Motor neuron (in vitro differentiated cells): ENCODE data around the gene HRG. TPM values are rescaled to one million over a fixed set of nuclear protein-coding genes. Genes with fewer than 3 reads are reported as not detected.

Experiments
- ATAC-seq, 8 experiments: fragments of 200-7000 bp; cut with Tn5 transposase; replicated peaks in 6 of 8; 2 replicates each; pipeline ENCODE4 v1.8.0; 2021; ENCODE audit warnings: mild to moderate bottlenecking in 8 of 8, moderate library complexity in 8 of 8
- H3K27ac ChIP-seq, 2 donors: fragments of 250-450 bp; sonication (Bioruptor Pico); 2 replicates each; pipeline ENCODE4 v1.9.0; 2021; ENCODE audit warnings: antibody characterized with exemption in 2 of 2, mild to moderate bottlenecking in 2 of 2, moderate library complexity in 1 of 2
- H3K4me1 ChIP-seq, 2 donors: fragments of 250-450 bp; sonication (Bioruptor Pico); replicated peaks in 1 of 2; 2 replicates each; pipeline ENCODE4 v1.6.1; 2021; ENCODE audit warnings: antibody characterized with exemption in 2 of 2, mild to moderate bottlenecking in 2 of 2, moderate library complexity in 1 of 2
- H3K4me3 ChIP-seq, 5 donors: fragments of 250-450 bp; sonication (Bioruptor Pico); 2 replicates each; pipeline ENCODE4 v1.9.0; 2021; ENCODE audit warnings: antibody characterized with exemption in 5 of 5, mild to moderate bottlenecking in 5 of 5, moderate library complexity in 4 of 5
- WGBS, 10 experiments: fragments of 450-650 bp; shearing (Covaris generic); methylation state at CpG; one replicate each; pipeline ENCODE4 v1.0.0; 2022; 5-methylcytosine and 5-hydroxymethylcytosine counted together
- in situ Hi-C, 9 experiments: fragments of 400-800 bp; cut with MboI; loops; one replicate each; pipeline ENCODE4 v1.15.0; 2021; ENCODE audit warnings: low sequenced_read_pairs in 9 of 9, low pct_unique_long_range_greater_than_20kb in 2 of 9; ENCODE audit not compliant: unreplicated experiment in 9 of 9
- total RNA-seq, 8 experiments: library from RNA; unstranded; fragments of 300-600 nt; gene quantifications; 2 replicates each; pipeline versions ENCODE4 v1.2.3 to v1.2.4, GENCODE V29; 2022

HRG gene
- total RNA-seq, result under 1 TPM in 5 of 8 experiments, not detected in 3; 0.10 to 0.57 (median 0.27) TPM

- 20 to 86% (median 65%) methylated on average over 1 to 8 of the region's 8 CpGs; no CpG with 5 or more reads in 1 of the 10 experiments for WGBS, 10 experiments
- ATAC-seq, result peak in 5 of 8 experiments; percentile 19 to 91 (median 83)
- peaks cover 4 to 11% of the 10 kb centered on the region in 2 donors for H3K4me1 ChIP-seq
- no peak within 1 kb of the TSS for H3K4me3 ChIP-seq
- in situ Hi-C loops, result no loop called here
- peak within 1 kb of the TSS in 1 of 2 donors; percentile 18 for H3K27ac ChIP-seq
Observed at GRCh38 chr3:186665625-186666188, at the start of gene HRG. Gene HRG, plus strand, starts transcription at chr3:186666014. Its CDS starts 18 bp downstream, at chr3:186666032.

GRCh38 chr3:186616299-186616617 lies 49.6 kb upstream of the HRG start:
- H3K4me3 ChIP-seq, result no peak overlapping the region
- ATAC-seq, result no peak
- no peak overlapping the region for H3K27ac ChIP-seq
- in situ Hi-C loops, result loop anchor here in 2 of 9 experiments (10.0 to 25.0 kb wide), 2 partner anchors 196 to 199 kb away; partner anchors contain the start of gene RFC4 (in 1 of the 2)
- 53 to 100% (median 83%) methylated on average over 1 to 8 of the region's 8 CpGs; no CpG with 5 or more reads in 2 of the 10 experiments for WGBS, 10 experiments
- H3K4me1 ChIP-seq, result peaks cover 2 to 3% of the 10 kb centered on the region in 2 donors

- ATAC-seq, result peak; percentile 74 to 99 (median 84)
- H3K27ac ChIP-seq, result no peak overlapping the region
- peaks cover 2 to 3% of the 10 kb centered on the region in 2 donors for H3K4me1 ChIP-seq
- no peak overlapping the region for H3K4me3 ChIP-seq
- WGBS, 10 experiments, result 0 to 100% (median 41%) methylated on average over 1 to 14 of the region's 31 CpGs
- in situ Hi-C loops, result loop anchor here in 2 of 9 experiments (10.0 to 25.0 kb wide), 2 partner anchors 195 to 198 kb away; partner anchors contain the start of gene RFC4 (in 1 of the 2)
Observed at GRCh38 chr3:186617036-186617946, 48.5 kb upstream of the HRG start.

GRCh38 chr3:186618318-186618938 lies 47.4 kb upstream of the HRG start:
- in situ Hi-C loops, result loop anchor here in 2 of 9 experiments (10.0 to 25.0 kb wide), 2 partner anchors 194 to 196 kb away; partner anchors contain the start of gene RFC4 (in 1 of the 2)
- Histone ChIP-seq H3K4me3 (no peak overlapping the region), H3K27ac (no peak overlapping the region), H3K4me1 (peaks cover 2 to 3% of the 10 kb centered on the region in 2 donors)
- no peak for ATAC-seq
- 0 to 100% (median 66%) methylated on average over 1 to 8 of the region's 8 CpGs; no CpG with 5 or more reads in 2 of the 10 experiments for WGBS, 10 experiments

- ATAC-seq, result no peak
- Histone ChIP-seq H3K4me1 (peaks cover 2 to 3% of the 10 kb centered on the region in 2 donors), H3K27ac (no peak overlapping the region), H3K4me3 (no peak overlapping the region)
- in situ Hi-C loops, result loop anchor here in 2 of 9 experiments (10.0 to 25.0 kb wide), 2 partner anchors 193 to 195 kb away; partner anchors contain the start of gene RFC4 (in 1 of the 2)
- 61 to 100% (median 91%) methylated on average over 2 to 4 of the region's 5 CpGs; no CpG with 5 or more reads in 2 of the 10 experiments for WGBS, 10 experiments
Observed at GRCh38 chr3:186619787-186620212, 46.0 kb upstream of the HRG start.

GRCh38 chr3:186620213-186621092 lies 45.4 kb upstream of the HRG start:
- in situ Hi-C loops, result loop anchor here in 1 of 9 experiments (25.0 kb wide), 1 partner anchor 192 kb away; the partner anchor contains the start of gene RFC4
- Histone ChIP-seq H3K4me3 (no peak overlapping the region), H3K4me1 (no peaks in the 10 kb centered on the region), H3K27ac (no peak overlapping the region)
- WGBS, 10 experiments, result 35 to 93% (median 82%) methylated on average over 1 to 8 of the region's 17 CpGs; no CpG with 5 or more reads in 4 of the 10 experiments
- ATAC-seq, result no peak

- no peak for ATAC-seq
- no peak overlapping the region for H3K27ac ChIP-seq
- 20 to 86% (median 51%) methylated on average over 1 to 7 of the region's 7 CpGs for WGBS, 10 experiments
- H3K4me1 ChIP-seq, result no peaks in the 10 kb centered on the region
- H3K4me3 ChIP-seq, result no peak overlapping the region
- in situ Hi-C loops, result loop anchor here in 1 of 9 experiments (25.0 kb wide), 1 partner anchor 190 kb away; the partner anchor contains the start of gene RFC4
Observed at GRCh38 chr3:186621894-186622650, 43.7 kb upstream of the HRG start.

GRCh38 chr3:186622651-186623310 lies 43.0 kb upstream of the HRG start:
- H3K27ac ChIP-seq, result no peak overlapping the region
- H3K4me1 ChIP-seq, result no peaks in the 10 kb centered on the region
- in situ Hi-C loops, result loop anchor here in 1 of 9 experiments (25.0 kb wide), 1 partner anchor 190 kb away; the partner anchor contains the start of gene RFC4
- no peak overlapping the region for H3K4me3 ChIP-seq
- 0 to 57% (median 37%) methylated on average over 1 to 2 of the region's 2 CpGs; no CpG with 5 or more reads in 5 of the 10 experiments for WGBS, 10 experiments
- no peak for ATAC-seq

GRCh38 chr3:186624598-186624997 lies 41.2 kb upstream of the HRG start:
- in situ Hi-C loops, result loop anchor here in 1 of 9 experiments (25.0 kb wide), 1 partner anchor 188 kb away; the partner anchor contains the start of gene RFC4
- ATAC-seq, result no peak
- WGBS, 10 experiments, result 26 to 82% (median 67%) methylated on average over 2 to 4 of the region's 4 CpGs
- Histone ChIP-seq H3K4me3 (no peak overlapping the region), H3K4me1 (no peaks in the 10 kb centered on the region), H3K27ac (no peak overlapping the region)

- no peak for ATAC-seq
Observed at GRCh38 chr3:186625600-186626042, 40.2 kb upstream of the HRG start.

More at GRCh38 chr3:186625600-186626042, 40.2 kb upstream of the HRG start:
- no peak overlapping the region for H3K4me3 ChIP-seq
- 2 to 100% (median 61%) methylated on average over 1 to 4 of the region's 4 CpGs; no CpG with 5 or more reads in 2 of the 10 experiments for WGBS, 10 experiments
- in situ Hi-C loops, result no loop called here
- H3K4me1 ChIP-seq, result no peaks in the 10 kb centered on the region
- H3K27ac ChIP-seq, result no peak overlapping the region
